MM.1S (cell line): Measurements from ENCODE around the gene NR1I2.

Experiments
- EZH2 ChIP-seq: fragments of 300-600 bp; sonication (generic); optimal IDR thresholded peaks from 2 replicates; pipeline ENCODE3; 2017; ENCODE audit warnings: low read depth, mild to moderate bottlenecking, antibody characterized with exemption, low read length, mixed read lengths
- EZH2phosphoT487 ChIP-seq: fragments of 300-600 bp; sonication (generic); IDR thresholded peaks from 2 replicates; pipeline ENCODE4 v1.6.1; 2018; ENCODE audit warnings: antibody characterized with exemption, low read length
- TF ChIP-seq, protein P1 (sequence below): fragments of 300-600 bp; sonication (generic); IDR thresholded peaks from 2 replicates; pipeline ENCODE4 v1.5.1; 2016; ENCODE audit warnings: antibody characterized with exemption, low read length, mixed read lengths

DNA sequence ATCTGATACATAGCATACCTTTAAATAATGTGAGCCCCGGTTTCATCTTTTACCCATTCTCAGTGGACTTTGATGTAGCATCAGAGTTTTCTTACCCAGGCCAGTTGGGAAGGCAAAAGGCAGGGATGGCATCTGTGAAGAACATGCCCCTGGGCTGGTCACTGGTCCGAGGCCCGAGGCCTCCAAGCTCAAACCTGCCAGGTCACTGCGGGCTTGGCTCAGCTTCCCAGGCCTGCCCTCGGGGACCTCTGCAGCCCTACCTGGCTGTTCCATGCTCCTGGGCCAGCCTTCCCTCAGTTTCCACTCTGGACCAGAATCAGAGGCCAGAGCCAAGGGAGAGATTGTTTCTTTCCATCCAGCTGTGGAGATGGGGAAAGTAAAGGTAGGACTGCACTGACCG, 26.9 kb downstream of the NR1I2 start:
- TF ChIP-seq, protein P1, sequence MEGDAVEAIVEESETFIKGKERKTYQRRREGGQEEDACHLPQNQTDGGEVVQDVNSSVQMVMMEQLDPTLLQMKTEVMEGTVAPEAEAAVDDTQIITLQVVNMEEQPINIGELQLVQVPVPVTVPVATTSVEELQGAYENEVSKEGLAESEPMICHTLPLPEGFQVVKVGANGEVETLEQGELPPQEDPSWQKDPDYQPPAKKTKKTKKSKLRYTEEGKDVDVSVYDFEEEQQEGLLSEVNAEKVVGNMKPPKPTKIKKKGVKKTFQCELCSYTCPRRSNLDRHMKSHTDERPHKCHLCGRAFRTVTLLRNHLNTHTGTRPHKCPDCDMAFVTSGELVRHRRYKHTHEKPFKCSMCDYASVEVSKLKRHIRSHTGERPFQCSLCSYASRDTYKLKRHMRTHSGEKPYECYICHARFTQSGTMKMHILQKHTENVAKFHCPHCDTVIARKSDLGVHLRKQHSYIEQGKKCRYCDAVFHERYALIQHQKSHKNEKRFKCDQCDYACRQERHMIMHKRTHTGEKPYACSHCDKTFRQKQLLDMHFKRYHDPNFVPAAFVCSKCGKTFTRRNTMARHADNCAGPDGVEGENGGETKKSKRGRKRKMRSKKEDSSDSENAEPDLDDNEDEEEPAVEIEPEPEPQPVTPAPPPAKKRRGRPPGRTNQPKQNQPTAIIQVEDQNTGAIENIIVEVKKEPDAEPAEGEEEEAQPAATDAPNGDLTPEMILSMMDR = no peak
- no peak for TF ChIP-seq EZH2phosphoT487
- TF ChIP-seq EZH2 = no peak
